Breast epithelium (tissue), 3 donors: ENCODE data around the gene RO60.

Experiments
- POLR2A ChIP-seq: fragments of 450-650 bp; IDR thresholded peaks from one replicate; pipeline ENCODE4 v1.6.1; 2016; ENCODE audit warnings: antibody characterized with exemption, mild to moderate bottlenecking, moderate library complexity
- POLR2AphosphoS5 ChIP-seq, 3 donors: sonication (generic); formaldehyde crosslinking; IDR thresholded peaks; one replicate each; pipeline ENCODE4 v1.6.1; 2017; ENCODE audit warnings: antibody characterized with exemption in 3 of 3
- TF ChIP-seq, protein P1 (sequence below), 3 donors: fragments of 450-650 bp; IDR thresholded peaks; one replicate each; pipeline ENCODE4 v1.5.1; 2016 to 2017; ENCODE audit warnings: antibody characterized with exemption in 3 of 3, mild to moderate bottlenecking in 3 of 3, moderate library complexity in 3 of 3

DNA sequence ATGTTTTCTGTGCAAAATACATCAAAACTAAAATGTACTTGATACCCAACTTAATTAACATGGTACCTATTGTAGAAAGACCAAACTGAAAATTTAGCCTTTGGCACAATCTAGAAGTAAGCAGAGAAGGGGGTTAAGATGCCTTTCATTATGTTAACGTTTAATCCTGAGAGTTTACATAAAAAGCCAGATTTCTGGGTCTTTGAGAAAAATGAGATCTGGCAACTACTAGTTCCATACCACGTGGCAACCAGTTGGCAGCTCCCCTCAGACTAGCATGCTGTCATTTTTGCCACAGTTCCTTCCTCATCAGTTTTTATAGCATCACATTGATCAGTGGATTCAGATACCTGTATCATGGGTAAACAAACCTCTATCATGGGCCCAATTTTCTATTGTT is 1.5 kb downstream of the RO60 start:
- TF ChIP-seq, protein P1, sequence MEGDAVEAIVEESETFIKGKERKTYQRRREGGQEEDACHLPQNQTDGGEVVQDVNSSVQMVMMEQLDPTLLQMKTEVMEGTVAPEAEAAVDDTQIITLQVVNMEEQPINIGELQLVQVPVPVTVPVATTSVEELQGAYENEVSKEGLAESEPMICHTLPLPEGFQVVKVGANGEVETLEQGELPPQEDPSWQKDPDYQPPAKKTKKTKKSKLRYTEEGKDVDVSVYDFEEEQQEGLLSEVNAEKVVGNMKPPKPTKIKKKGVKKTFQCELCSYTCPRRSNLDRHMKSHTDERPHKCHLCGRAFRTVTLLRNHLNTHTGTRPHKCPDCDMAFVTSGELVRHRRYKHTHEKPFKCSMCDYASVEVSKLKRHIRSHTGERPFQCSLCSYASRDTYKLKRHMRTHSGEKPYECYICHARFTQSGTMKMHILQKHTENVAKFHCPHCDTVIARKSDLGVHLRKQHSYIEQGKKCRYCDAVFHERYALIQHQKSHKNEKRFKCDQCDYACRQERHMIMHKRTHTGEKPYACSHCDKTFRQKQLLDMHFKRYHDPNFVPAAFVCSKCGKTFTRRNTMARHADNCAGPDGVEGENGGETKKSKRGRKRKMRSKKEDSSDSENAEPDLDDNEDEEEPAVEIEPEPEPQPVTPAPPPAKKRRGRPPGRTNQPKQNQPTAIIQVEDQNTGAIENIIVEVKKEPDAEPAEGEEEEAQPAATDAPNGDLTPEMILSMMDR (IDR thresholded peaks at IDR 0.05), result no peak
- TF ChIP-seq POLR2AphosphoS5 (IDR thresholded peaks at IDR 0.05) (no peak), POLR2A (no peak)
